ENCODE data around the gene BARHL1.

The BARHL1 gene

DNA sequence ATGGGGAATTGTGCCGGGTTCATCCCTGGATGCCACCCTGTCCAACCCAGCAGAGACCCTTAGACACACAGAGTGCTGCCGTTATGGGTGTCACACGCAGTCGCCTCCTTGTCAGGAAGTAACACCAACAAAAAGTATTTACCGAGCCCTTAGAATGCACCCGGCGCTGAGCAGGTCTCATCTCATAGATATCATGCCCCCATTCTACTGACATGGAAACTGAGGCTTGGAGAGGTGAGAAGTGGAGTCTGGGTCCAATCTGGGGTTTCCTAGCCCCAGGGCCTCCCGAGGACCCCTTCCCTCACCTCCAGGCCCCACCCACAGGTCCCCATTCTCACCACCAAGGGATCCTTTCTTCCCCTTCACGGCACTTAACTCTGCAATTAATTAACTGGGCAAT lies 36.8 kb upstream of the BARHL1 start (continued):
- TF ChIP-seq, protein P1, sequence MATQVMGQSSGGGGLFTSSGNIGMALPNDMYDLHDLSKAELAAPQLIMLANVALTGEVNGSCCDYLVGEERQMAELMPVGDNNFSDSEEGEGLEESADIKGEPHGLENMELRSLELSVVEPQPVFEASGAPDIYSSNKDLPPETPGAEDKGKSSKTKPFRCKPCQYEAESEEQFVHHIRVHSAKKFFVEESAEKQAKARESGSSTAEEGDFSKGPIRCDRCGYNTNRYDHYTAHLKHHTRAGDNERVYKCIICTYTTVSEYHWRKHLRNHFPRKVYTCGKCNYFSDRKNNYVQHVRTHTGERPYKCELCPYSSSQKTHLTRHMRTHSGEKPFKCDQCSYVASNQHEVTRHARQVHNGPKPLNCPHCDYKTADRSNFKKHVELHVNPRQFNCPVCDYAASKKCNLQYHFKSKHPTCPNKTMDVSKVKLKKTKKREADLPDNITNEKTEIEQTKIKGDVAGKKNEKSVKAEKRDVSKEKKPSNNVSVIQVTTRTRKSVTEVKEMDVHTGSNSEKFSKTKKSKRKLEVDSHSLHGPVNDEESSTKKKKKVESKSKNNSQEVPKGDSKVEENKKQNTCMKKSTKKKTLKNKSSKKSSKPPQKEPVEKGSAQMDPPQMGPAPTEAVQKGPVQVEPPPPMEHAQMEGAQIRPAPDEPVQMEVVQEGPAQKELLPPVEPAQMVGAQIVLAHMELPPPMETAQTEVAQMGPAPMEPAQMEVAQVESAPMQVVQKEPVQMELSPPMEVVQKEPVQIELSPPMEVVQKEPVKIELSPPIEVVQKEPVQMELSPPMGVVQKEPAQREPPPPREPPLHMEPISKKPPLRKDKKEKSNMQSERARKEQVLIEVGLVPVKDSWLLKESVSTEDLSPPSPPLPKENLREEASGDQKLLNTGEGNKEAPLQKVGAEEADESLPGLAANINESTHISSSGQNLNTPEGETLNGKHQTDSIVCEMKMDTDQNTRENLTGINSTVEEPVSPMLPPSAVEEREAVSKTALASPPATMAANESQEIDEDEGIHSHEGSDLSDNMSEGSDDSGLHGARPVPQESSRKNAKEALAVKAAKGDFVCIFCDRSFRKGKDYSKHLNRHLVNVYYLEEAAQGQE (tag by site-specific recombination; IDR thresholded peaks at IDR 0.05), result no peak
- no peak for TF ChIP-seq ZNF624 (tag by site-specific recombination; IDR thresholded peaks at IDR 0.05)

DNA sequence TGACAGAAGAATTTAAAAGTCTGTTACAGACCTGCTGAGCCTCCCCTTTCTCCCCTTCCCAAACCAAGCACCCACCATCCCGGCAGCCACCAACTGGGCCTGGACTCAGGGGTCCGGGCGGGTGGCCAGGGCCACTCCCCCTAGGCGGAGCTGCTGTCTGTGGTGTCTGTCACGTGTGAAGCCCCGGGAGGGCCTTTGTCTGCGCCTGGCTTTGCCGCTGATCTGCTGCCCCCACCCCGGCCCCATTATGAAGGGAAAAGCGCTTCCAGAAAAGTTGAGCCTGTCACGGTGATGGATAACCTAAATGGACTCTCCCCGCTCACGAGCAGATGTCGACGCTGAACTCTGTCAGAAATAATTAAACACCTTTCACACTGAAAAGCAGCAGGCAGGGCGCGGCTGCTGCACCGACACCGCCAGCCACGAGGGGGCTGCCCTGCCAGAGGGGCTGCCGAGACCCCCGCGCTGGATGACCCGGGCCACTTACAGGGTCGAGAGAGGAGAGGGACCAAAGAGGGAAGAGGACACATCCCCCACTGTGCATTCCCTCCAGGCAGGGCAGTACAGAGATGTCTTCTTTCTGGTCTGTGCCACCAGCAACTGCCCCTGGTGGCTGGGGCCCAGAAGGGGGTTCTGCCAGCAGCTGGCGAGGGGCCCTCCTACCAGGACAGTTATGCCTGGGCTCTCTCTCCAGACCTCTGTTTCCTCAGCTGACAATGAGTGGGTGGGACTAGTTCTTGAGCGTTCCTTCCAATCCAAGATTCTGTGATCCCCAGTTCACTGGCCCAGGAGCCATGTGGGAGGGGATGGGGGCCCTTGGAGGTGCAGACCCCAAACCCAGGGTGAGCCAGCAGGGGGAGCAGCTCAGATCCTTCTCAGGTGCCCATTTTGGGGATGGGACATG lies 36.0 kb upstream of the BARHL1 start:
- Histone ChIP-seq H3K36me3 (ENCODE audit: control insufficient read depth in 2 of 2, insufficient read depth in 1 of 2, low read length in 2 of 2) (no peaks in the 10 kb centered on the region), H3K9me3 (ENCODE audit: control insufficient read depth, insufficient read depth, low read depth, low read length) (no peaks in the 10 kb centered on the region), H3K4me1 (ENCODE audit: control insufficient read depth, insufficient read depth, low read length) (no peaks in the 10 kb centered on the region; the same call in 1 of the 2 replicates), H3K27ac (ENCODE audit: extremely low read depth, low read depth, low read length) (no peak overlapping the region), H3K4me3 (ENCODE audit: low read depth, low read length) (no peak overlapping the region)
- POLR2A ChIA-PET, result no interaction called here
- CTCF ChIA-PET, result interaction anchor here (0.6 to 1.0 kb wide), 2 partner anchors 68 to 253 kb away, joined by 3 read pairs; no protein-coding TSS in a partner anchor
- no peak for TF ChIP-seq ZNF830 (tag by site-specific recombination; IDR thresholded peaks at IDR 0.05; ENCODE audit: low read depth)
- TF ChIP-seq GLIS2 (tag by site-specific recombination; IDR thresholded peaks at IDR 0.05), result peak; percentile 81
- TF ChIP-seq ZNF138 (tag by site-specific recombination; IDR thresholded peaks at IDR 0.05; ENCODE audit: borderline replicate concordance), result no peak
- TF ChIP-seq, protein P2, sequence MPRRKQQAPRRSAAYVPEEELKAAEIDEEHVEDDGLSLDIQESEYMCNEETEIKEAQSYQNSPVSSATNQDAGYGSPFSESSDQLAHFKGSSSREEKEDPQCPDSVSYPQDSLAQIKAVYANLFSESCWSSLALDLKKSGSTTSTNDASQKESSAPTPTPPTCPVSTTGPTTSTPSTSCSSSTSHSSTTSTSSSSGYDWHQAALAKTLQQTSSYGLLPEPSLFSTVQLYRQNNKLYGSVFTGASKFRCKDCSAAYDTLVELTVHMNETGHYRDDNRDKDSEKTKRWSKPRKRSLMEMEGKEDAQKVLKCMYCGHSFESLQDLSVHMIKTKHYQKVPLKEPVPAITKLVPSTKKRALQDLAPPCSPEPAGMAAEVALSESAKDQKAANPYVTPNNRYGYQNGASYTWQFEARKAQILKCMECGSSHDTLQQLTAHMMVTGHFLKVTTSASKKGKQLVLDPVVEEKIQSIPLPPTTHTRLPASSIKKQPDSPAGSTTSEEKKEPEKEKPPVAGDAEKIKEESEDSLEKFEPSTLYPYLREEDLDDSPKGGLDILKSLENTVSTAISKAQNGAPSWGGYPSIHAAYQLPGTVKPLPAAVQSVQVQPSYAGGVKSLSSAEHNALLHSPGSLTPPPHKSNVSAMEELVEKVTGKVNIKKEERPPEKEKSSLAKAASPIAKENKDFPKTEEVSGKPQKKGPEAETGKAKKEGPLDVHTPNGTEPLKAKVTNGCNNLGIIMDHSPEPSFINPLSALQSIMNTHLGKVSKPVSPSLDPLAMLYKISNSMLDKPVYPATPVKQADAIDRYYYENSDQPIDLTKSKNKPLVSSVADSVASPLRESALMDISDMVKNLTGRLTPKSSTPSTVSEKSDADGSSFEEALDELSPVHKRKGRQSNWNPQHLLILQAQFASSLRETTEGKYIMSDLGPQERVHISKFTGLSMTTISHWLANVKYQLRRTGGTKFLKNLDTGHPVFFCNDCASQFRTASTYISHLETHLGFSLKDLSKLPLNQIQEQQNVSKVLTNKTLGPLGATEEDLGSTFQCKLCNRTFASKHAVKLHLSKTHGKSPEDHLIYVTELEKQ (tag by site-specific recombination; IDR thresholded peaks at IDR 0.05; ENCODE audit: borderline replicate concordance), result 0 out of 2 replicates have a peak, but pooled peaks have one; percentile 42
- TF ChIP-seq ZNF132 (tag by site-specific recombination; IDR thresholded peaks at IDR 0.05; ENCODE audit: borderline replicate concordance), result no peak
- no peak for TF ChIP-seq ZNF416 (tag by site-specific recombination; IDR thresholded peaks at IDR 0.05)
- TF ChIP-seq MYNN (tag by site-specific recombination; IDR thresholded peaks at IDR 0.05; ENCODE audit: borderline replicate concordance), result no peak
- TF ChIP-seq TCF7L2 (IDR thresholded peaks at IDR 0.05; ENCODE audit: borderline replicate concordance, low read depth, low read length), result no peak
- no peak for TF ChIP-seq ZSCAN30 (tag by site-specific recombination; IDR thresholded peaks at IDR 0.05)
- no peak for TF ChIP-seq ZSCAN23 (tag by site-specific recombination; IDR thresholded peaks at IDR 0.05)
- no peak for TF ChIP-seq ZNF426 (tag by site-specific recombination; IDR thresholded peaks at IDR 0.05)
- TF ChIP-seq, protein P3, sequence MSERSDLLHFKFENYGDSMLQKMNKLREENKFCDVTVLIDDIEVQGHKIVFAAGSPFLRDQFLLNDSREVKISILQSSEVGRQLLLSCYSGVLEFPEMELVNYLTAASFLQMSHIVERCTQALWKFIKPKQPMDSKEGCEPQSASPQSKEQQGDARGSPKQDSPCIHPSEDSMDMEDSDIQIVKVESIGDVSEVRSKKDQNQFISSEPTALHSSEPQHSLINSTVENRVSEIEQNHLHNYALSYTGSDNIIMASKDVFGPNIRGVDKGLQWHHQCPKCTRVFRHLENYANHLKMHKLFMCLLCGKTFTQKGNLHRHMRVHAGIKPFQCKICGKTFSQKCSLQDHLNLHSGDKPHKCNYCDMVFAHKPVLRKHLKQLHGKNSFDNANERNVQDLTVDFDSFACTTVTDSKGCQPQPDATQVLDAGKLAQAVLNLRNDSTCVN (tag by site-specific recombination; optimal IDR thresholded peaks at IDR 0.05), result no peak
- TF ChIP-seq ZNF791 (tag by site-specific recombination; IDR thresholded peaks at IDR 0.05), result no peak
- TF ChIP-seq, protein P4, sequence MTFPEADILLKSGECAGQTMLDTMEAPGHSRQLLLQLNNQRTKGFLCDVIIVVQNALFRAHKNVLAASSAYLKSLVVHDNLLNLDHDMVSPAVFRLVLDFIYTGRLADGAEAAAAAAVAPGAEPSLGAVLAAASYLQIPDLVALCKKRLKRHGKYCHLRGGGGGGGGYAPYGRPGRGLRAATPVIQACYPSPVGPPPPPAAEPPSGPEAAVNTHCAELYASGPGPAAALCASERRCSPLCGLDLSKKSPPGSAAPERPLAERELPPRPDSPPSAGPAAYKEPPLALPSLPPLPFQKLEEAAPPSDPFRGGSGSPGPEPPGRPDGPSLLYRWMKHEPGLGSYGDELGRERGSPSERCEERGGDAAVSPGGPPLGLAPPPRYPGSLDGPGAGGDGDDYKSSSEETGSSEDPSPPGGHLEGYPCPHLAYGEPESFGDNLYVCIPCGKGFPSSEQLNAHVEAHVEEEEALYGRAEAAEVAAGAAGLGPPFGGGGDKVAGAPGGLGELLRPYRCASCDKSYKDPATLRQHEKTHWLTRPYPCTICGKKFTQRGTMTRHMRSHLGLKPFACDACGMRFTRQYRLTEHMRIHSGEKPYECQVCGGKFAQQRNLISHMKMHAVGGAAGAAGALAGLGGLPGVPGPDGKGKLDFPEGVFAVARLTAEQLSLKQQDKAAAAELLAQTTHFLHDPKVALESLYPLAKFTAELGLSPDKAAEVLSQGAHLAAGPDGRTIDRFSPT (tag by site-specific recombination; IDR thresholded peaks at IDR 0.05), result 0 out of 2 replicates have a peak, but pooled peaks have one; percentile 48
- 0 out of 2 replicates have a peak, but pooled peaks have one; percentile 17 for TF ChIP-seq BCL11A (tag by site-specific recombination; IDR thresholded peaks at IDR 0.05; ENCODE audit: low read depth)
- TF ChIP-seq ZBTB1 (tag by site-specific recombination; IDR thresholded peaks at IDR 0.05), result no peak
- no peak for TF ChIP-seq ZNF677 (tag by site-specific recombination; IDR thresholded peaks at IDR 0.05)
- TF ChIP-seq RBAK (tag by site-specific recombination; IDR thresholded peaks at IDR 0.05), result no peak
- TF ChIP-seq ZIC2 (tag by site-specific recombination; IDR thresholded peaks at IDR 0.05), result peak; percentile 67
- no peak for TF ChIP-seq ZNF292 (tag by site-specific recombination; IDR thresholded peaks at IDR 0.05; ENCODE audit: borderline replicate concordance, low read depth)
- TF ChIP-seq ZNF341 (tag by site-specific recombination; IDR thresholded peaks at IDR 0.05; ENCODE audit: low read depth), result peak; percentile 93
- TF ChIP-seq ZNF324 (tag by site-specific recombination; IDR thresholded peaks at IDR 0.05), result peak; percentile 35; the same call in 1 of the 2 replicates
- TF ChIP-seq ZNF394 (tag by site-specific recombination; IDR thresholded peaks at IDR 0.05; ENCODE audit: borderline replicate concordance), result no peak
